Activated T-helper 17 cell treated with anti-CD3 and anti-CD28 coated beads, Interleukin-2, amount 50 U/mL, for 72 hours (primary cell): ENCODE measurements around the gene NXPE2. TPM values are rescaled to one million over a fixed set of nuclear protein-coding genes. Genes with fewer than 3 reads are reported as not detected.
"Not testable (repeated sequence)": the region's sequence is repeated elsewhere in the genome, so short reads cannot be mapped to it uniquely, and the experiment has no call there.

Experiments
- ATAC-seq: fragments of 150-1000 bp; cut with Tn5 transposase; replicated peaks from 2 replicates; pipeline ENCODE4 v1.10.0; 2021; ENCODE audit warnings: mild to moderate bottlenecking, moderate library complexity
- H3K27ac Mint-ChIP-seq: one replicate; pipeline ENCODE4 v1.8.0; 2022; ENCODE audit warnings: mixed read lengths
- H3K27me3 Mint-ChIP-seq: one replicate; pipeline ENCODE4 v1.8.0; 2022; ENCODE audit warnings: mixed read lengths
- H3K36me3 Mint-ChIP-seq: one replicate; pipeline ENCODE4 v1.8.0; 2022; ENCODE audit warnings: low read depth, mild to moderate bottlenecking, mixed read lengths
- H3K4me1 Mint-ChIP-seq: one replicate; pipeline ENCODE4 v1.8.0; 2022; ENCODE audit warnings: mixed read lengths
- H3K4me3 Mint-ChIP-seq: one replicate; pipeline ENCODE4 v1.8.0; 2022; ENCODE audit warnings: mild to moderate bottlenecking, mixed read lengths
- H3K9me3 Mint-ChIP-seq: one replicate; pipeline ENCODE4 v1.8.0; 2022; ENCODE audit warnings: mixed read lengths
- total RNA-seq, 2 donors: library from RNA; stranded (reverse); gene quantifications; one replicate each; pipeline ENCODE4 v1.2.3, GENCODE V29; 2022

The NXPE2 gene
- not detected for total RNA-seq

GRCh38 chr11:114678125-114679036, at the start of gene NXPE2:
Gene NXPE2, plus strand, starts transcription at chr11:114678527. Its CDS starts 49 bp downstream, at chr11:114678576.
- Mint-ChIP-seq H3K4me1 (no peaks in the 10 kb centered on the region), H3K27ac (no peak within 1 kb of the TSS), H3K4me3 (no peak within 1 kb of the TSS), H3K27me3 (no peaks in the 10 kb centered on the region), H3K36me3 (no peaks in the 10 kb centered on the region), H3K9me3 (no peaks in the 10 kb centered on the region)
- no peak for ATAC-seq

- not testable (repeated sequence) for H3K27ac Mint-ChIP-seq, H3K9me3 Mint-ChIP-seq, H3K27me3 Mint-ChIP-seq, H3K4me3 Mint-ChIP-seq, H3K36me3 Mint-ChIP-seq, H3K4me1 Mint-ChIP-seq
- peak; percentile 23 for ATAC-seq
Measured at GRCh38 chr11:114631445-114631965, 46.8 kb upstream of the NXPE2 start.

DNA sequence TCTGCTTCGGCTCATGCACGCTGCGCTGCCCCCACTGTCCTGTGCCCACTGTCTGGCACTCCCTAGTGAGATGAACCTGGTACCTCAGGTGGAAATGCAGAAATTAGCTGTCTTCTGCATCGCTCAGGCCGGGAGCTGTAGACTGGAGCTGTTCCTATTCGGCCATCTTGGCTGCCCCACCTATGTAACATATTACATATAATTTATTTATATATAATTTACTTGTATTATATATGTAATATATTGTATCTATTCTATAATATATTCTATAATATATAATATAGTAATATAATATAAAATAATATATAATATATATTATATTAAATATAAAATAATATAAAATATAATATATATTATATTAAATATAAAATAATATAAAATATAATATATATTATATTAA, 38.9 kb upstream of the NXPE2 start:
- ATAC-seq, H3K27ac Mint-ChIP-seq, H3K4me1 Mint-ChIP-seq, H3K36me3 Mint-ChIP-seq, H3K4me3 Mint-ChIP-seq, H3K9me3 Mint-ChIP-seq, H3K27me3 Mint-ChIP-seq: not testable (repeated sequence)

DNA sequence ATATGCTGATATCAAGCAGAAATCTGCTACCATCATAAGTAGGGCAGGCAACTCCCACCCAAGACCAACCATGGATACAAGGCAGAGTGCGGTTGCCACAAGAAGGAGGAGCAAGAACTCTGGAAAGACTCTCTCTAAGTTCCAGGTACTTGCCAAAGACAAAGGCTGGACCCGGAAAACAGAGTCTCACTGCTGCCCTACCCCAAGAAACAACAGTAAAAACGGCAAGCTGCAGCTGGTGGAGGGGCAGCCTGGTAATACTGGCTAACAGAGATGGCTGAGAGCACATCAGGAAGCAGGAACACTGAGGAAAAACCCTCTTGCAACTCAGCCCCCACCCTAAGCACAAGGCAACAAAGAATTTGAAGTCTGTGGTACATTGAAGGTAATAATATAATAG, 27.7 kb upstream of the NXPE2 start:
- no peak for ATAC-seq
- no peak overlapping the region for H3K27ac Mint-ChIP-seq
- H3K4me1 Mint-ChIP-seq: no peaks in the 10 kb centered on the region
- no peaks in the 10 kb centered on the region for H3K9me3 Mint-ChIP-seq
- H3K4me3 Mint-ChIP-seq: no peak overlapping the region
- H3K27me3 Mint-ChIP-seq: peaks cover 6% of the 10 kb centered on the region
- no peaks in the 10 kb centered on the region for H3K36me3 Mint-ChIP-seq

DNA sequence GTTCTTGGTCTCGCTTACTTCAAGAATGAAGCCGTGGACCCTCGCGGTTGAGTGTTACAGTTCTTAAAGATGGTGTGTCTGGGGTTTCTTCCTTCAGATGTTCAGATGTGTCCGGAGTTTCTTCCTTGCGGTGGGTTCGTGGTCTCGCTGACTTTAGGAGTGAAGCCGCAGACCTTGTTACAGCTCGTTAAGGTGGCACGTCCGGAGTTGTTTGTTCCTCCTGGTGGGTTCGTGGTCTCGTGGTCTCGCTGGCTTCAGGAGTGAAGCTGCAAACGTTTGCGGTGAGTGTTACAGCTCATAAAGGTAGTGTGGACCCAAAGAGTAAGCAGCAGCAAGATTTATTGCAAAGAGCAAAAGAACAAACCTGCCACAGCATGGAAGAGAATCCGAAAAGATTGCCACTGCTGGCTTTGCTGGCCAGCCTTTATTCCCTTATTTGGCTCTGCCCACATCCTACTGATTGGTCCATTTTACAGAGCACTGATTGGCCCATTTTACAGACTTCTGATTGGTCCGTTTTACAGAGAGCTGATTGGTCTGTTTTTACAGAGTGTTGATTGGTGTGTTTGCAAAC, 27.1 kb upstream of the NXPE2 start:
- Mint-ChIP-seq H3K4me3 (no peak overlapping the region), H3K9me3 (no peaks in the 10 kb centered on the region), H3K36me3 (no peaks in the 10 kb centered on the region), H3K27me3 (peaks cover 11% of the 10 kb centered on the region), H3K4me1 (no peaks in the 10 kb centered on the region), H3K27ac (no peak overlapping the region)
- ATAC-seq: no peak

- H3K27me3 Mint-ChIP-seq: peaks cover 12% of the 10 kb centered on the region
- no peak for ATAC-seq
- H3K4me3 Mint-ChIP-seq: no peak overlapping the region
Measured at GRCh38 chr11:114653148-114653547, 25.2 kb upstream of the NXPE2 start.

DNA sequence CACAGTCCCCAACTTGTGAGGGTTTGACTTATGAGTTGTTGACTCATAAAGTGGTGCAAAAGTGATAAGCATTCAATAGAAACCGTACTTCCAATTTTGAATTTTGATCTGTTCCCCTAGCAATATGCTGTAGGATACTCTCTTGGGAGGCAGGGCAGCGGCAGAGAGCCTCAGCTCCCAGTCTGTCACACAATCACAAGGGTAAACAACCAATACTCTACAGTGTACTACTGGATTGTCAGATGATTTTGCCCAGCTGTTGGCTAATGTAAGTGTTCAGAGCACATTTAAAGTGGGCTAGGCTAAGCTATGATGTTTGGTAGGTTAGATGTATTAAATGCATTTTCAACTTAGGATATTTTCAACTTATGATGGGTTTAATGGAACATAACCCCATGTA, 13.7 kb upstream of the NXPE2 start:
- no peaks in the 10 kb centered on the region for H3K36me3 Mint-ChIP-seq
- H3K27ac Mint-ChIP-seq: no peak overlapping the region
- no peaks in the 10 kb centered on the region for H3K4me1 Mint-ChIP-seq
- ATAC-seq: no peak
- no peak overlapping the region for H3K4me3 Mint-ChIP-seq
- H3K27me3 Mint-ChIP-seq: peaks cover 4% of the 10 kb centered on the region
- H3K9me3 Mint-ChIP-seq: peaks cover 3% of the 10 kb centered on the region

More at GRCh38 chr11:114653148-114653547, 25.2 kb upstream of the NXPE2 start:
- Mint-ChIP-seq H3K27ac (no peak overlapping the region), H3K36me3 (no peaks in the 10 kb centered on the region), H3K4me1 (no peaks in the 10 kb centered on the region), H3K9me3 (no peaks in the 10 kb centered on the region)

DNA sequence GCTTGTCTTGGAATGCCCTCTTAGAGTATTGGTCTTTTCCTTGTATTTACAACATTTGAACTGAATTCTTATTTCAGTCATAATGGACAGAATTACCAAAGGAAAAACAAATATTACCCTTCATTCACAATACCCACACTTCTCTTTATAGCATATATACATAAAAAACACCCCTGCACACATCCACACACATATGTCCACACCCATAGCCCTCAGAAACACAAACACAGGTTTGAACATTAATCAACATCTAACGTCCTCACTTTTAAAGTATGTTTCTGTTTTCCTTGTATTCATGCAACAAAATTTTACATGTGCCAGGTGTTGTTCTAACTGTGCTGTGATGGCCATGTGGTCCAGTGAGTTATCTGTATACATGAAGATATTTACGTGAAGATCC, 11.6 kb upstream of the NXPE2 start:
- Mint-ChIP-seq H3K36me3 (no peaks in the 10 kb centered on the region), H3K27me3 (peaks cover 5% of the 10 kb centered on the region), H3K4me3 (no peak overlapping the region), H3K4me1 (no peaks in the 10 kb centered on the region), H3K9me3 (peaks cover 16% of the 10 kb centered on the region), H3K27ac (no peak overlapping the region)
- no peak for ATAC-seq

GRCh38 chr11:114668109-114668508, 10.2 kb upstream of the NXPE2 start:
- ATAC-seq: no peak
- Mint-ChIP-seq H3K27me3 (peaks cover 11% of the 10 kb centered on the region), H3K36me3 (no peaks in the 10 kb centered on the region), H3K27ac (no peak overlapping the region), H3K4me1 (no peaks in the 10 kb centered on the region), H3K9me3 (peaks cover 20% of the 10 kb centered on the region), H3K4me3 (no peak overlapping the region)

- H3K4me3 Mint-ChIP-seq: no peak overlapping the region
- peaks cover 17% of the 10 kb centered on the region for H3K9me3 Mint-ChIP-seq
- ATAC-seq: no peak
Measured at GRCh38 chr11:114673661-114674060, 4.7 kb upstream of the NXPE2 start.

DNA sequence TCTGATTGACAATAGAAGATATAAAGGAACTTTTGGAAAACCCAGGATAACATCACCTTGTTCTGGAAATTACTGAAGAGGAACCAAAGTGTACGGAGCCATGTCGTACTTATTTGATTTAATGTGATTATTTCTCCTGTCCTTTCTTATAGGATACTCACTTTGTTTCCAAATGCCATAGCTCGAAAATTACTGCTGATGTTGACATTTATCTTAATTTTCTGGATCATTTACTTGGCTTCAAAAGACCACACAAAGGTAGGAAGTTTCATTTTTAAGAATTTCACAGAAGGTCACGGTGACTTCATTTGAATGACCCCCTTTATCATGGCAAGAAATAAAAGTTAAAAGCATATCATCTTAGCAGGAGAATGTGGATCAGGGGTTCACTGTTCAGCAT, 1.2 kb downstream of the NXPE2 start:
- no peaks in the 10 kb centered on the region for H3K36me3 Mint-ChIP-seq
- no peak overlapping the region for H3K4me3 Mint-ChIP-seq
- peaks cover 4% of the 10 kb centered on the region for H3K9me3 Mint-ChIP-seq
- H3K4me1 Mint-ChIP-seq: no peaks in the 10 kb centered on the region
- H3K27me3 Mint-ChIP-seq: no peaks in the 10 kb centered on the region
- H3K27ac Mint-ChIP-seq: no peak overlapping the region
- no peak for ATAC-seq

More at GRCh38 chr11:114673661-114674060, 4.7 kb upstream of the NXPE2 start:
- Mint-ChIP-seq H3K27ac (no peak overlapping the region), H3K4me1 (no peaks in the 10 kb centered on the region), H3K27me3 (peaks cover 7% of the 10 kb centered on the region), H3K36me3 (no peaks in the 10 kb centered on the region)

- ATAC-seq: no peak
- Mint-ChIP-seq H3K27me3 (no peaks in the 10 kb centered on the region), H3K36me3 (no peaks in the 10 kb centered on the region), H3K9me3 (peaks cover 4% of the 10 kb centered on the region), H3K27ac (no peak overlapping the region), H3K4me1 (no peaks in the 10 kb centered on the region), H3K4me3 (no peak overlapping the region)
Measured at GRCh38 chr11:114683007-114683406, 4.7 kb downstream of the NXPE2 start.

DNA sequence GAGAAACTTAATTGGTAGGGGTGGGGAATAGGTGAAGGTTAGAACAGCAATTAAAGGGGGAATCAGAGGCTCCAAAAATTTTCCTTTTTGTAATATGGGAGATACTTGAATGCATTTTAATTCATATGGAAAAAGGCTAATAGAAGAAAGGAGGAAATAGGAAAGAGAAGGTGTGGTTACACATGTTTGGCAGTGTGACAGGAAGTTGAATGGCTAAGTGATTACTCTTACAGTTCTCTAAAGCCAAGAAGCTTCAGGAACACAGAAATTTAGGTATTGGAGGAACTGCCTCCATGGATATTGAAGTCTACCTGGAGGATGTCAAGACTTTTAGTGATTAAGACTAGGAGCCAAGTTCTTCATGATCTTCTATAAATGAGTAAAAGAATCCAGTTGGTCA, 6.3 kb downstream of the NXPE2 start:
- peaks cover 4% of the 10 kb centered on the region for H3K9me3 Mint-ChIP-seq
- no peak for ATAC-seq

GRCh38 chr11:114685097-114685496, 6.8 kb downstream of the NXPE2 start:
- H3K27ac Mint-ChIP-seq: no peak overlapping the region
- H3K4me1 Mint-ChIP-seq: no peaks in the 10 kb centered on the region
- H3K9me3 Mint-ChIP-seq: peaks cover 4% of the 10 kb centered on the region
- H3K27me3 Mint-ChIP-seq: no peaks in the 10 kb centered on the region
- no peaks in the 10 kb centered on the region for H3K36me3 Mint-ChIP-seq
- H3K4me3 Mint-ChIP-seq: no peak overlapping the region
- no peak for ATAC-seq

More for the DNA sequence above, 6.3 kb downstream of the NXPE2 start:
- Mint-ChIP-seq H3K27me3 (no peaks in the 10 kb centered on the region), H3K4me1 (no peaks in the 10 kb centered on the region), H3K27ac (no peak overlapping the region), H3K36me3 (no peaks in the 10 kb centered on the region), H3K4me3 (no peak overlapping the region)
